GM18870 (cell line): ENCODE results near the gene NAV3.

Experiments used
- ATAC-seq: cut with Tn5 transposase; IDR thresholded peaks from one replicate; pipeline ENCODE4 v1.9.1; 2021; ENCODE audit warnings: moderate library complexity; ENCODE audit not compliant: unreplicated experiment

The NAV3 gene

GRCh38 chr12:77845831-77846230 lies 15.1 kb downstream of the NAV3 start:
- no peak for ATAC-seq

GRCh38 chr12:77847060-77847541 lies 16.4 kb downstream of the NAV3 start:
- peak; percentile 100 for ATAC-seq

- ATAC-seq, result no peak
Observed at GRCh38 chr12:77847680-77848431, 17.2 kb downstream of the NAV3 start.

- ATAC-seq, result no peak
Observed at GRCh38 chr12:77850129-77850528, 19.4 kb downstream of the NAV3 start.

GRCh38 chr12:77850698-77851097 lies 20.0 kb downstream of the NAV3 start:
- ATAC-seq, result no peak

GRCh38 chr12:77855548-77855947 lies 24.9 kb downstream of the NAV3 start:
- ATAC-seq, result no peak

GRCh38 chr12:77861317-77861716 lies 30.6 kb downstream of the NAV3 start:
- ATAC-seq, result no peak

- no peak for ATAC-seq
Observed at GRCh38 chr12:77865178-77865577, 34.5 kb downstream of the NAV3 start.

- ATAC-seq, result no peak
Observed at GRCh38 chr12:77878901-77879300, 48.2 kb downstream of the NAV3 start.

GRCh38 chr12:77882709-77883108 lies 52.0 kb downstream of the NAV3 start:
- no peak for ATAC-seq

GRCh38 chr12:77888611-77889010 lies 57.9 kb downstream of the NAV3 start:
- no peak for ATAC-seq

- no peak for ATAC-seq
Observed at GRCh38 chr12:77891518-77892147, 60.9 kb downstream of the NAV3 start.

GRCh38 chr12:77893918-77894317 lies 63.2 kb downstream of the NAV3 start:
- ATAC-seq, result no peak

GRCh38 chr12:77894556-77894955 lies 63.9 kb downstream of the NAV3 start:
- ATAC-seq, result no peak

GRCh38 chr12:77895699-77896098 lies 65.0 kb downstream of the NAV3 start:
- no peak for ATAC-seq

GRCh38 chr12:77907936-77908335 lies 77.2 kb downstream of the NAV3 start:
- no peak for ATAC-seq

GRCh38 chr12:77914081-77914488 lies 83.4 kb downstream of the NAV3 start:
- ATAC-seq, result no peak

- ATAC-seq, result no peak
Observed at GRCh38 chr12:77915071-77915600, 84.4 kb downstream of the NAV3 start.

- no peak for ATAC-seq
Observed at GRCh38 chr12:77916276-77916675, 85.6 kb downstream of the NAV3 start.

- no peak for ATAC-seq
Observed at GRCh38 chr12:77918046-77918445, 87.4 kb downstream of the NAV3 start.

- ATAC-seq, result no peak
Observed at GRCh38 chr12:77919450-77919849, 88.8 kb downstream of the NAV3 start.

GRCh38 chr12:77923882-77924281 lies 93.2 kb downstream of the NAV3 start:
- no peak for ATAC-seq
